Right renal pelvis (tissue), 4 donors: ENCODE measurements around the gene INSM1. TPM values are rescaled to one million over a fixed set of nuclear protein-coding genes. Genes with fewer than 3 reads are reported as not detected.

Source experiments
- DNase-seq, 4 donors: peaks; one replicate each; pipeline ENCODE4 v3.0.0-alpha.2; 2013; ENCODE audit warnings: low read depth in 4 of 4, low spot score in 3 of 4, missing footprints in 1 of 4
- polyA plus RNA-seq, 4 donors: library from polyadenylated mRNA; unstranded; fragments of 120-200 nt; gene quantifications; one replicate each; pipeline ENCODE4 v1.2.1, GENCODE V29; 2013; ENCODE audit not compliant: insufficient read length in 4 of 4

INSM1 gene
- polyA plus RNA-seq, 4 donors: 0.03 TPM; not detected in 3

GRCh38 chr20:20415321-20415720, 47.4 kb downstream of the INSM1 start:
- no peak for DNase-seq

- DNase-seq: no peak
Measured at GRCh38 chr20:20417876-20418676, 50.2 kb downstream of the INSM1 start.
